B cell (primary cell): ENCODE measurements around the gene APP. TPM values are rescaled to one million over a fixed set of nuclear protein-coding genes. Genes with fewer than 3 reads are reported as not detected.

ENCODE experiments used
- ATAC-seq: fragments of 200-7000 bp; cut with Tn5 transposase; one replicate; pipeline ENCODE4 v1.10.0; 2021; ENCODE audit warnings: low read depth, mild to moderate bottlenecking, moderate number of reproducible peaks, moderate library complexity
- CTCF ChIA-PET: fragments of 350-600 bp; sonication (Branson Sonifier 250); formaldehyde crosslinking; loops from one replicate; lab custom pipeline; 2021; ENCODE audit warnings: antibody characterized with exemption, inconsistent platforms; lab: Charles Lee
- POLR2A ChIA-PET: fragments of 350-600 bp; sonication (Branson Sonifier 250); formaldehyde crosslinking; loops from one replicate; lab custom pipeline; 2021; ENCODE audit warnings: antibody characterized with exemption; lab: Charles Lee
- DNase-seq: peaks from one replicate; pipeline ENCODE4 v3.0.0; 2013
- H2AFZ ChIP-seq: 2 replicates; pipeline ENCODE4 v1.6.1; 2012; ENCODE audit warnings: mild to moderate bottlenecking, low read depth, low read length; ENCODE audit not compliant: insufficient read depth, poor library complexity, severe bottlenecking
- H3K27ac ChIP-seq, 2 donors: 1 replicate in 1 of 2; 2 replicates in 1 of 2; pipeline ENCODE4 v1.5.1; 2012 to 2013; ENCODE audit warnings: low read length in 2 of 2, mild to moderate bottlenecking in 2 of 2, moderate library complexity in 1 of 2
- H3K27me3 ChIP-seq, 4 experiments: fragments of 200-600 bp in 1 of 4; sonication (generic) in 1 of 4; replicated peaks in 1 of 4; 1 replicate in 2 of 4; 2 replicates in 2 of 4; pipeline versions ENCODE4 v1.6.1 to v1.7.0; 2013 to 2016; ENCODE audit warnings: low read length in 3 of 4, mild to moderate bottlenecking in 2 of 4, mixed read lengths in 1 of 4, moderate library complexity in 1 of 4; ENCODE audit not compliant: insufficient read depth in 4 of 4, control insufficient read depth in 3 of 4; ENCODE audit errors: control extremely low read depth in 1 of 4
- H3K36me3 ChIP-seq, 2 experiments: replicated peaks in 1 of 2; 1 replicate in 1 of 2; 2 replicates in 1 of 2; pipeline versions ENCODE4 v1.6.1 to v1.7.1; 2013; ENCODE audit warnings: low read length in 1 of 2; ENCODE audit not compliant: insufficient read depth in 2 of 2, control insufficient read depth in 1 of 2; ENCODE audit errors: control extremely low read depth in 1 of 2, extremely low read depth in 1 of 2
- H3K4me1 ChIP-seq, 2 donors: fragments of 200-600 bp in 1 of 2; sonication (generic) in 1 of 2; 1 replicate in 1 of 2; 2 replicates in 1 of 2; pipeline versions ENCODE4 v1.5.1 to v1.6.1; 2013 to 2017; ENCODE audit warnings: low read length in 2 of 2; ENCODE audit not compliant: control insufficient read depth in 2 of 2, insufficient read depth in 2 of 2
- H3K4me2 ChIP-seq: replicated peaks from 2 replicates; pipeline ENCODE3; 2012; ENCODE audit warnings: mild to moderate bottlenecking, low read depth, low read length; ENCODE audit not compliant: poor library complexity, severe bottlenecking
- H3K4me3 ChIP-seq, 5 experiments: fragments of 200-600 bp in 1 of 5; sonication (generic) in 1 of 5; 1 replicate in 3 of 5; 2 replicates in 2 of 5; pipeline versions ENCODE4 v1.5.1 to v1.7.0; 2011 to 2016; ENCODE audit warnings: low read length in 4 of 5, mild to moderate bottlenecking in 4 of 5, low read depth in 2 of 5, control low read depth in 1 of 5, moderate library complexity in 1 of 5; ENCODE audit not compliant: insufficient read depth in 1 of 5; ENCODE audit errors: control extremely low read depth in 1 of 5, extremely low read depth in 1 of 5
- H3K79me2 ChIP-seq: fragments of 200-600 bp; sonication (generic); one replicate; pipeline ENCODE4 v1.6.0; 2016; ENCODE audit warnings: low read length; ENCODE audit not compliant: control insufficient read depth, insufficient read depth
- H3K9ac ChIP-seq: fragments of 200-600 bp; sonication (generic); 2 replicates; pipeline ENCODE4 v1.6.1; 2017; ENCODE audit warnings: mild to moderate bottlenecking, low read length, moderate library complexity
- H3K9me3 ChIP-seq, 3 donors: one replicate each; pipeline versions ENCODE4 v1.6.1 to v1.7.1; 2013; ENCODE audit warnings: low read length in 2 of 3; ENCODE audit not compliant: control insufficient read depth in 2 of 3, insufficient read depth in 1 of 3; ENCODE audit errors: control extremely low read depth in 1 of 3
- H4K20me1 ChIP-seq: 2 replicates; pipeline ENCODE4 v1.6.0; 2012; ENCODE audit warnings: mild to moderate bottlenecking, low read length; ENCODE audit not compliant: insufficient read depth, control insufficient read depth, poor library complexity, severe bottlenecking
- H3K27ac Mint-ChIP-seq: one replicate; pipeline ENCODE4 v1.8.0; 2021; ENCODE audit warnings: mixed read lengths
- H3K27me3 Mint-ChIP-seq: one replicate; pipeline ENCODE4 v1.8.0; 2021; ENCODE audit warnings: mixed read lengths
- H3K4me1 Mint-ChIP-seq: one replicate; pipeline ENCODE4 v1.8.0; 2021; ENCODE audit warnings: mixed read lengths
- H3K4me3 Mint-ChIP-seq: one replicate; pipeline ENCODE4 v1.8.0; 2021; ENCODE audit warnings: mixed read lengths
- H3K9me3 Mint-ChIP-seq: one replicate; pipeline ENCODE4 v1.8.0; 2022; ENCODE audit warnings: mixed read lengths; ENCODE audit not compliant: insufficient read depth
- EZH2 ChIP-seq: IDR thresholded peaks from 2 replicates; pipeline ENCODE4 v1.6.1; 2012; ENCODE audit warnings: borderline replicate concordance, low read depth, mild to moderate bottlenecking, moderate library complexity, low read length; ENCODE audit not compliant: insufficient read depth, poor library complexity, severe bottlenecking
- WGBS: methylation state at CpG from one replicate; pipeline ENCODE4 v1.1.5; 2013; ENCODE audit warnings: missing lambda C conversion rate; ENCODE audit not compliant: insufficient coverage; 5-methylcytosine and 5-hydroxymethylcytosine counted together
- intact Hi-C: fragments of 100-400 bp; cut with micrococcal nuclease; formaldehyde crosslinking; loops from one replicate; pipeline ENCODE4 v1.10.0; 2022
- polyA plus RNA-seq: library from polyadenylated mRNA; depleted of rRNA; stranded (reverse); fragments of >200 nt; gene quantifications from 2 replicates; pipeline ENCODE4 v1.2.3, GENCODE V29; 2012
- total RNA-seq, 2 donors: library from RNA; stranded (reverse); fragments of 120-200 nt in 1 of 2; gene quantifications; 1 replicate in 1 of 2; 2 replicates in 1 of 2; pipeline versions ENCODE4 v1.2.3 to v1.2.4, GENCODE V29; 2013 to 2022
- TF ChIP-seq, protein P1 (sequence below): fragments of 200-600 bp; IDR thresholded peaks from one replicate; pipeline ENCODE4 v1.8.0; 2022; ENCODE audit warnings: antibody characterized with exemption, mild to moderate bottlenecking

Gene APP
- total and polyA plus RNA-seq, 2 donors (not counting 1 experiment from before 2014, with no cell fraction given), result 28.3 to 34.7 TPM

DNA sequence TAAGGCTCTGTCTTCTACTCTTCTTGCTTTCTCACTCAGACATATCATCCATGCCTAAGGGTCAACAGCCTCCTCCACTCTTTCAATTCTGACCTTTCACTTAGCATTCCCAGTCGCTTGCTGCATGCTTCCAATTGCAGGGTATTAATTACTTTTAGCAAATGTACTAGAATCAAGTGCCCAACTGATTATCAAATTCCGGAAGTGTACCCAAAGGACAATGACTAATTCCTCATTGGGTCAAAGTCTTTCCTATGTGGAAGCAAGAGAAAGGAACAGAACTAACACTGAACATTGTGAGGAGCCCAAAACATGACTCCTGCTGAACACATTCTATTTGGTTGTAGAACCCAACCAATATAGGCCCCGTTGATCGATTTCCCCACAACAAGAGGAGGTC is 101.8 kb downstream of the APP start:
- Mint-ChIP-seq H3K4me1 (peaks cover 30% of the 10 kb centered on the region), H3K27ac (no peak overlapping the region), H3K27me3 (no peaks in the 10 kb centered on the region), H3K4me3 (no peak overlapping the region), H3K9me3 (no peaks in the 10 kb centered on the region)
- H3K9ac ChIP-seq, result no peak overlapping the region
- no peak overlapping the region for H3K4me3 ChIP-seq
- TF ChIP-seq, protein P1, sequence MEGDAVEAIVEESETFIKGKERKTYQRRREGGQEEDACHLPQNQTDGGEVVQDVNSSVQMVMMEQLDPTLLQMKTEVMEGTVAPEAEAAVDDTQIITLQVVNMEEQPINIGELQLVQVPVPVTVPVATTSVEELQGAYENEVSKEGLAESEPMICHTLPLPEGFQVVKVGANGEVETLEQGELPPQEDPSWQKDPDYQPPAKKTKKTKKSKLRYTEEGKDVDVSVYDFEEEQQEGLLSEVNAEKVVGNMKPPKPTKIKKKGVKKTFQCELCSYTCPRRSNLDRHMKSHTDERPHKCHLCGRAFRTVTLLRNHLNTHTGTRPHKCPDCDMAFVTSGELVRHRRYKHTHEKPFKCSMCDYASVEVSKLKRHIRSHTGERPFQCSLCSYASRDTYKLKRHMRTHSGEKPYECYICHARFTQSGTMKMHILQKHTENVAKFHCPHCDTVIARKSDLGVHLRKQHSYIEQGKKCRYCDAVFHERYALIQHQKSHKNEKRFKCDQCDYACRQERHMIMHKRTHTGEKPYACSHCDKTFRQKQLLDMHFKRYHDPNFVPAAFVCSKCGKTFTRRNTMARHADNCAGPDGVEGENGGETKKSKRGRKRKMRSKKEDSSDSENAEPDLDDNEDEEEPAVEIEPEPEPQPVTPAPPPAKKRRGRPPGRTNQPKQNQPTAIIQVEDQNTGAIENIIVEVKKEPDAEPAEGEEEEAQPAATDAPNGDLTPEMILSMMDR, result no peak
- no peak for TF ChIP-seq EZH2
- WGBS, result 88% methylated on average over 2 of the region's 4 CpGs
- ChIA-PET CTCF (no interaction called here), POLR2A (no interaction called here)
- intact Hi-C loops, result no loop called here
- H3K27me3 ChIP-seq, result no peaks in the 10 kb centered on the region
- DNase-seq, result no peak
- no peak overlapping the region for H2AFZ ChIP-seq
- H3K27ac ChIP-seq, result no peak overlapping the region
- H3K79me2 ChIP-seq, result peaks cover 54% of the 10 kb centered on the region
- H3K36me3 ChIP-seq, result no peaks in the 10 kb centered on the region
- peaks cover 17 to 26% of the 10 kb centered on the region in 2 donors for H3K4me1 ChIP-seq
- H4K20me1 ChIP-seq, result no peaks in the 10 kb centered on the region
- ATAC-seq, result no peak
- H3K9me3 ChIP-seq, result no peaks in the 10 kb centered on the region
- no peak overlapping the region for H3K4me2 ChIP-seq

DNA sequence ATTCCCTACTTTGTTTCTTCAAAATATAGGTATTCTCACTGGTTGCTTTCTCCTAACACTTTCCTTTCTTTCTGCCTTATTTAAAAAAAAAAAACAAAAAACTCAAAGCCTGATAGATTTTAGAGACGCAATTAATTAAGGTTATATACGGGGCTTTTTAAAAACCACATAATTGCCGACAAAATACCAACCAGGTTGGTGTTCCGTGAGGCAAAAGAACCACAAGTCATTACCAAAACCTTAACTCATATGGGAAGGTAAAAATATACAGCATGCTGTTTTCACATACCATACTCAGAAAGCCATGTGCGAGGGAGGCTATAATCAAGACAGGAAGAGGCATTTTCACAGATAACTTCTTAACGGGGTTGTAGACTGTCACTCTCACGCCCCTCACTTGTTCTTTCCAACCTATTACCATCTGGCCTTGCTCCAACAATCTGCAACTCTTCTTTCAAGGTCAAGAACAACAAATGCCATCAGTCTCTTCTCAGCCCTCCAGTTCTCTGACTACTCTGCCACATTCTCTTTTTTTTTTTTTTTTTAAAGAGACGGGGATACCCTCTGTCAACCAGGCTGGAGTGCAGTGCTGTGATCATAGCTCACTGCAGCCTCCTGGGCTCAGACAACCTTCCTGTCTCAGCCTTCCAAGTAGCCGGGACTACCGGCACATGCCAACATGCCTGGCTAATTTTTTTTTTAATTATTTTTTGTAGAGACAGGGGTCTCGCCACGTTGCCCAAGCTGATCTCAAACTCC is 102.6 kb downstream of the APP start:
- no peaks in the 10 kb centered on the region for H3K9me3 Mint-ChIP-seq
- Histone ChIP-seq H3K36me3 (no peaks in the 10 kb centered on the region), H3K9me3 (no peaks in the 10 kb centered on the region), H2AFZ (no peak overlapping the region), H3K79me2 (peaks cover 58% of the 10 kb centered on the region), H3K4me2 (no peak overlapping the region), H3K27ac (no peak overlapping the region), H3K27me3 (no peaks in the 10 kb centered on the region), H3K4me1 (peaks cover 17 to 26% of the 10 kb centered on the region in 2 donors), H3K4me3 (no peak overlapping the region), H4K20me1 (no peaks in the 10 kb centered on the region), H3K9ac (no peak overlapping the region)
- 63% methylated on average over 6 of the region's 12 CpGs for WGBS
- TF ChIP-seq, protein P1, result no peak
- TF ChIP-seq EZH2, result no peak
- no peak for DNase-seq
- intact Hi-C loops, result no loop called here
- ATAC-seq, result no peak
- CTCF ChIA-PET, result no interaction called here
- POLR2A ChIA-PET, result no interaction called here
- no peak overlapping the region for H3K27ac Mint-ChIP-seq
- no peaks in the 10 kb centered on the region for H3K27me3 Mint-ChIP-seq
- no peak overlapping the region for H3K4me3 Mint-ChIP-seq
- H3K4me1 Mint-ChIP-seq, result peaks cover 30% of the 10 kb centered on the region
